Activated CD8-positive, alpha-beta T cell treated with anti-CD3 and anti-CD28 coated beads for 36 hours (primary cell): ENCODE data around the gene UQCC2. TPM values are rescaled to one million over a fixed set of nuclear protein-coding genes. Genes with fewer than 3 reads are reported as not detected.

Source experiments
- ATAC-seq: fragments of 200-7000 bp; cut with Tn5 transposase; one replicate; pipeline ENCODE4 v1.10.0; 2021; ENCODE audit warnings: mild to moderate bottlenecking, moderate library complexity
- CTCF ChIA-PET: fragments of 350-600 bp; sonication (Branson Sonifier 250); formaldehyde crosslinking; loops from one replicate; lab custom pipeline; 2021; ENCODE audit warnings: antibody characterized with exemption; lab: Charles Lee
- POLR2A ChIA-PET: fragments of 350-600 bp; sonication (Branson Sonifier 250); formaldehyde crosslinking; loops from one replicate; lab custom pipeline; 2021; ENCODE audit warnings: antibody characterized with exemption; lab: Charles Lee
- DNase-seq: peaks from one replicate; pipeline ENCODE4 v3.0.0-alpha.2; 2020
- H3K27ac Mint-ChIP-seq: one replicate; pipeline ENCODE4 v1.8.0; 2021; ENCODE audit warnings: mild to moderate bottlenecking, mixed read lengths
- H3K27me3 Mint-ChIP-seq: one replicate; pipeline ENCODE4 v1.8.0; 2021; ENCODE audit warnings: mixed read lengths
- H3K36me3 Mint-ChIP-seq: one replicate; pipeline ENCODE4 v1.8.0; 2021; ENCODE audit warnings: low read depth, mixed read lengths
- H3K4me1 Mint-ChIP-seq: one replicate; pipeline ENCODE4 v1.8.0; 2021; ENCODE audit warnings: low read depth, mixed read lengths
- H3K4me3 Mint-ChIP-seq: one replicate; pipeline ENCODE4 v1.8.0; 2021; ENCODE audit warnings: mild to moderate bottlenecking, moderate library complexity, mixed read lengths
- H3K9me3 Mint-ChIP-seq: one replicate; pipeline ENCODE4 v1.8.0; 2021; ENCODE audit warnings: mixed read lengths
- intact Hi-C: fragments of 100-400 bp; cut with micrococcal nuclease; formaldehyde crosslinking; loops from one replicate; pipeline ENCODE4 v1.10.0; 2022
- total RNA-seq, 2 experiments: library from RNA; stranded (reverse); gene quantifications; one replicate each; pipeline ENCODE4 v1.2.3, GENCODE V29; 2021
- TF ChIP-seq, protein P1 (sequence below): fragments of 200-600 bp; IDR thresholded peaks from one replicate; pipeline ENCODE4 v1.8.0; 2022; ENCODE audit warnings: antibody characterized with exemption, mild to moderate bottlenecking

The UQCC2 gene
- total RNA-seq, 2 experiments from 2014 or later: 127 to 128 TPM

DNA sequence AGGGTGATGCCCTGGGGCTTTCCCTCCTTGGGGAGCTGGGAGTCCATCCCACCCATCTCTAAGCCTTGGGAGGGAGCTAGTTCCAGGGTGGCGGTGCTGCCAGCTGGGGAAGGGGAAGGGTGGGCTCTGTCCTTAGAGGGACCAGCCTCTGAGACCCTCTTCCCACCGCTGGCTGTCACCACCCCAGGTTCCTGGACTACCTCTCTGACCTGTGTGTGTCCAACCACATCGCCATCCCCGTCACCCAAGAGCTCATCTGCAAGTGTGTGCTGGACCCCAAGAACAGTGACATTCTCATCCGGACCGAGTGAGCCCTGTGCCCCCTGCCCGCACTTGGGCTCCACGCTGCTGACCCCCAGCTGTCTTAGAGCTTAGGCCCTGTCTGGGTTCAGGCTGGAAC lies 43.2 kb downstream of the UQCC2 start:
- TF ChIP-seq, protein P1, sequence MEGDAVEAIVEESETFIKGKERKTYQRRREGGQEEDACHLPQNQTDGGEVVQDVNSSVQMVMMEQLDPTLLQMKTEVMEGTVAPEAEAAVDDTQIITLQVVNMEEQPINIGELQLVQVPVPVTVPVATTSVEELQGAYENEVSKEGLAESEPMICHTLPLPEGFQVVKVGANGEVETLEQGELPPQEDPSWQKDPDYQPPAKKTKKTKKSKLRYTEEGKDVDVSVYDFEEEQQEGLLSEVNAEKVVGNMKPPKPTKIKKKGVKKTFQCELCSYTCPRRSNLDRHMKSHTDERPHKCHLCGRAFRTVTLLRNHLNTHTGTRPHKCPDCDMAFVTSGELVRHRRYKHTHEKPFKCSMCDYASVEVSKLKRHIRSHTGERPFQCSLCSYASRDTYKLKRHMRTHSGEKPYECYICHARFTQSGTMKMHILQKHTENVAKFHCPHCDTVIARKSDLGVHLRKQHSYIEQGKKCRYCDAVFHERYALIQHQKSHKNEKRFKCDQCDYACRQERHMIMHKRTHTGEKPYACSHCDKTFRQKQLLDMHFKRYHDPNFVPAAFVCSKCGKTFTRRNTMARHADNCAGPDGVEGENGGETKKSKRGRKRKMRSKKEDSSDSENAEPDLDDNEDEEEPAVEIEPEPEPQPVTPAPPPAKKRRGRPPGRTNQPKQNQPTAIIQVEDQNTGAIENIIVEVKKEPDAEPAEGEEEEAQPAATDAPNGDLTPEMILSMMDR: no peak
- H3K27ac Mint-ChIP-seq: no peak overlapping the region
- DNase-seq: no peak
- CTCF ChIA-PET: interaction anchor here (1.8 kb wide), 1 partner anchor 76 kb away, joined by 5 read pairs; no protein-coding TSS in a partner anchor
- peaks cover 27% of the 10 kb centered on the region for H3K36me3 Mint-ChIP-seq
- intact Hi-C loops: no loop called here
- POLR2A ChIA-PET: interaction anchor here (1.1 kb wide), 1 partner anchor 233 kb away, joined by 3 read pairs; no protein-coding TSS in a partner anchor
- no peak for ATAC-seq
- no peaks in the 10 kb centered on the region for H3K9me3 Mint-ChIP-seq
- no peaks in the 10 kb centered on the region for H3K4me1 Mint-ChIP-seq
- no peak overlapping the region for H3K4me3 Mint-ChIP-seq
- no peaks in the 10 kb centered on the region for H3K27me3 Mint-ChIP-seq

DNA sequence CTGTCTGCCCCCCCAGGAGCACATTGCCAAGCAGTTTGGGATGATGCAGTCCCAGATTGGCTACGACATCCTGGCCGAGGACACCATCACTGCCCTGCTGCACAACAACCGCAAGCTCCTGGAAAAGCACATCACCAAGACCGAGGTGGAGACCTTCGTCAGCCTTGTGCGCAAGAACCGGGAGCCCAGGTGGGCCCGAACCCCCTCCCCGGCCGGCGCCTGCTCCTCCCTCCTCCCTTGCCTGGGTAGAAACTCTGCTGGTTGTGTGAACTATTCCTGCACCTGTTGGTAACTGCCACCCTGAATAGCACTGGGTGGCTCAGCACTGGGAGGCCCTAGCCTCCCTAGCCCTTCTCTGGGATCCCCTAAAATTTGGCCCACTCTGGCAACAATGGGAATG lies 43.7 kb downstream of the UQCC2 start:
- ChIA-PET CTCF (interaction anchor here (1.8 kb wide), 1 partner anchor 77 kb away, joined by 5 read pairs; no protein-coding TSS in a partner anchor), POLR2A (interaction anchor here (1.1 kb wide), 1 partner anchor 232 kb away, joined by 3 read pairs; no protein-coding TSS in a partner anchor)
- intact Hi-C loops: no loop called here
- no peaks in the 10 kb centered on the region for H3K27me3 Mint-ChIP-seq
- H3K9me3 Mint-ChIP-seq: no peaks in the 10 kb centered on the region
- H3K36me3 Mint-ChIP-seq: peaks cover 30% of the 10 kb centered on the region
- no peak overlapping the region for H3K4me3 Mint-ChIP-seq
- ATAC-seq (no peak), DNase-seq (no peak)
- TF ChIP-seq, protein P1: no peak
- H3K4me1 Mint-ChIP-seq: no peaks in the 10 kb centered on the region
- no peak overlapping the region for H3K27ac Mint-ChIP-seq

DNA sequence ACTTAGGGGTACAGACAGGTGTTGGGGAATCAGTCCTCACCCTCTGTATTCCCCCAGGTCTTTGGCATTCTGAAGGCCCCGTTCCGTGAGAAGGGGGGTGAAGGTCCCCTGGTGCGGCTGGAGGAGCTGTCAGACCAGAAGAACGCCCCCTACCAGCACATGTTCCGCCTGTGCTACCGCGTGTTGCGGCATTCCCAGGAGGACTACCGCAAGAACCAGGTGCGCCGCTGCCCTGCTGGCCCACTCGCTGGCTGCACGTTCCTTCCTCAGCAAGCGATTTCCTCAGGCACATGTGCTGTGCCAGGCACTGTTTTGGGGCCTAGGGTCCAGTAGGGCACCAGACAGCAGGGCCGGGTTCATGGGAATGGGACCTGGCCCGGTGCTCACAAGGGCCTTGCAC lies 44.4 kb downstream of the UQCC2 start:
- Mint-ChIP-seq H3K36me3 (peaks cover 31% of the 10 kb centered on the region), H3K27ac (no peak overlapping the region), H3K9me3 (no peaks in the 10 kb centered on the region), H3K27me3 (no peaks in the 10 kb centered on the region), H3K4me3 (no peak overlapping the region), H3K4me1 (no peaks in the 10 kb centered on the region)
- TF ChIP-seq, protein P1: no peak
- ChIA-PET CTCF (interaction anchor here (0.8 kb wide), 1 partner anchor 82 kb away, joined by 3 read pairs; no protein-coding TSS in a partner anchor), POLR2A (interaction anchor here (1.1 kb wide), 1 partner anchor 231 kb away, joined by 3 read pairs; no protein-coding TSS in a partner anchor)
- ATAC-seq: no peak
- no peak for DNase-seq
- intact Hi-C loops: no loop called here

DNA sequence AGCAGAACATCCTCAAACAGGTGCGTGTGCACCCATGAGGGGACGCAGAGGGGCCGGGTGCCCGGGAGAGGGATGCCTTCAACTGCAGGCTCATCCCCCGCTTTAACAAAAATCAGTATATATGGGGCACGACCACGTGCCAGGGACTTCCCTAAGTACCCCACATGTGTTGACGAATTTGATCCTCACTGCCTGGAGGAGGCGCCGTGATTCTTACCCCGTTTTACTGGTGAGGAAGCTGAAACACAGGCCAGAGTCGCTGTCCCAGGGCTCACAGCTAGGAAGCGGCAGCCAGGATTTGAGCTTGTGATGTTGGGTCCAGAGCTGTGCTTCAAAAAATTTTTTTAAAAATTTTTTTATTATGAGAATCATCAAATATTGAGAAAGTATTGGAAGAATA lies 45.5 kb downstream of the UQCC2 start:
- H3K36me3 Mint-ChIP-seq: peaks cover 27% of the 10 kb centered on the region

DNA sequence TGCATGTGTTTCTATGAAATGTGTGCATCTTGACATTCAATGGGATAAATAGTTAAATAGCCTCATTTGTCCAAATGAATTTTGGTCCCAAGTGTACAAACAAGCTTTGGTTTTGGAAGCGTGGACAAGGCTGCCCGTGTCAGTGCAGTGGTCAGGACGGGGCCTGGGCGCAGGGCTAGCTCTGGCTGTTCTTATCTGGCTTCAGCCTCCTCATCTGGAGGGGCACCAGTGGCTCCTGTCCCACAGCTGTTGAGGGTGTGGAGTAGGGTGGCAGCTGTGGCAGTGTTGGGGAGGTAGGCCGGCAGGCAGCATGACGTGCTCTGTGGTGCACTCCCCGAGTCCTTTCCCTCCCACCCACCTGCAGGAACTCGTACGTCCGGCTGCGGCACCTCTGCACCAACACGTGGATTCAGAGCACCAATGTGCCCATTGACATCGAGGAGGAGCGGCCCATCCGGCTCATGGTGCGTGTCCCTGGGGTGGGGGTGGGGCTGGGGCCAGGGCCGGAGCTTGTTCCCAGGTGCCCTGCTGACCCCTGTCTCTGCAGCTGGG lies 46.9 kb downstream of the UQCC2 start:
- Mint-ChIP-seq H3K9me3 (no peaks in the 10 kb centered on the region), H3K4me3 (no peak overlapping the region), H3K27me3 (no peaks in the 10 kb centered on the region), H3K27ac (no peak overlapping the region), H3K4me1 (no peaks in the 10 kb centered on the region), H3K36me3 (peaks cover 26% of the 10 kb centered on the region)
- no peak for DNase-seq
- ChIA-PET CTCF (no interaction called here), POLR2A (interaction anchor here (1.2 kb wide), 1 partner anchor 18 kb away, joined by 4 read pairs; no protein-coding TSS in a partner anchor)
- intact Hi-C loops: no loop called here
- TF ChIP-seq, protein P1: no peak
- no peak for ATAC-seq

More for the DNA sequence above, 45.5 kb downstream of the UQCC2 start:
- H3K27me3 Mint-ChIP-seq: no peaks in the 10 kb centered on the region
- ChIA-PET POLR2A (interaction anchor here (0.9 kb wide), 1 partner anchor 30 kb away, joined by 4 read pairs; no protein-coding TSS in a partner anchor), CTCF (no interaction called here)
- intact Hi-C loops: no loop called here
- TF ChIP-seq, protein P1: no peak
- no peak overlapping the region for H3K4me3 Mint-ChIP-seq
- no peak overlapping the region for H3K27ac Mint-ChIP-seq
- ATAC-seq (no peak), DNase-seq (no peak)
- H3K4me1 Mint-ChIP-seq: no peaks in the 10 kb centered on the region
- no peaks in the 10 kb centered on the region for H3K9me3 Mint-ChIP-seq
